ENCODE measurements around the gene FMC1. TPM values are rescaled to one million over a fixed set of nuclear protein-coding genes. Genes with fewer than 3 reads are reported as not detected.

FMC1 gene
- total RNA-seq, 3 donors from 2014 or later: 12.3 to 17.3 (median 16.1) TPM

DNA sequence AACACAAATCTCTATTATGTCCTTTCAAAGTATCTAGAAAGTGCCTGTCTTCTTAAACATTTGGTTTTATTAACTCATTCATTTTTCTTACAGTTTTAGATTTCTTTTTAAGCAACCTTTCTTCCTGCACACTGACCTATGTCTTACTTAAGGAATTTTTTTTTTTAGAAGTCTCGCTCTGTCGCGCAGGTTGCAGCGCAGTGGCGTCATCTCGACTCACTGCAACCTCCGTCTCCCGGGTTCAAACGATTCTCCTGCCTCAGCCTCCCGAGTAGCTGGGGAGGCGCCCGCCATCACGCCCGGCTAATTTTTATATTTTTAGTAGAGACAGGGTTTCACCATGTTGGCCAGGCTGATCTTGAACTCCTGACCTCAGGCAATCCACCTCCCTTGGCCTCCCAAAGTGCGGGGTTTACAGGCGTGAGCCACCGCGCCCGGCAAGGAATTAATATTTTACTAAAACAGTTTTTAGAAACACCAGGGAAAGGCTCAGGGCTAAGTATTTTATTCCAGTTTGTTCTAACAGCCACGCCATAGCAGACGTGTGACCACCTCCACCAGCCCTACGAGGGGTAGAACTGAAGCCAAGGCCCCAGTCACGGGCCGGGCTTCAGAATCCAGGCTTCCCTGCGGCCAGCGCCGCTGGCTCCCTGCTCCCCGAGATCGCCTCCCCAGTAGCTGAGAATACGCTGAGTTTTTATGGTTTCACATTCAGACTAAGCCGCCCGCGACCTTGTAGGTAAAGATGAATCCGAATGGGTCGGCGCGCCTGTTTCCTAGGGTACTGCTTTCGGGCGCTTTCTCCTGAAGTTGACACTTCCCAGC is 17.6 kb downstream of the FMC1 start:
- no peak for TF ChIP-seq CTCF (IDR thresholded peaks at IDR 0.05)
- ATAC-seq (peak; percentile 27), DNase-seq (peak; percentile 58 to 80 (median 66))
- H3K4me1 ChIP-seq (ENCODE audit: low read depth): peaks cover 13% of the 10 kb centered on the region
- peaks cover 4% of the 10 kb centered on the region for H3K36me3 ChIP-seq (ENCODE audit: low read depth)
- H3K4me3 ChIP-seq: peak overlapping the region; percentile 98
- no peaks in the 10 kb centered on the region for H3K9me3 ChIP-seq
- intact Hi-C loops (cut with DNase I, micrococcal nuclease): no loop called here

DNA sequence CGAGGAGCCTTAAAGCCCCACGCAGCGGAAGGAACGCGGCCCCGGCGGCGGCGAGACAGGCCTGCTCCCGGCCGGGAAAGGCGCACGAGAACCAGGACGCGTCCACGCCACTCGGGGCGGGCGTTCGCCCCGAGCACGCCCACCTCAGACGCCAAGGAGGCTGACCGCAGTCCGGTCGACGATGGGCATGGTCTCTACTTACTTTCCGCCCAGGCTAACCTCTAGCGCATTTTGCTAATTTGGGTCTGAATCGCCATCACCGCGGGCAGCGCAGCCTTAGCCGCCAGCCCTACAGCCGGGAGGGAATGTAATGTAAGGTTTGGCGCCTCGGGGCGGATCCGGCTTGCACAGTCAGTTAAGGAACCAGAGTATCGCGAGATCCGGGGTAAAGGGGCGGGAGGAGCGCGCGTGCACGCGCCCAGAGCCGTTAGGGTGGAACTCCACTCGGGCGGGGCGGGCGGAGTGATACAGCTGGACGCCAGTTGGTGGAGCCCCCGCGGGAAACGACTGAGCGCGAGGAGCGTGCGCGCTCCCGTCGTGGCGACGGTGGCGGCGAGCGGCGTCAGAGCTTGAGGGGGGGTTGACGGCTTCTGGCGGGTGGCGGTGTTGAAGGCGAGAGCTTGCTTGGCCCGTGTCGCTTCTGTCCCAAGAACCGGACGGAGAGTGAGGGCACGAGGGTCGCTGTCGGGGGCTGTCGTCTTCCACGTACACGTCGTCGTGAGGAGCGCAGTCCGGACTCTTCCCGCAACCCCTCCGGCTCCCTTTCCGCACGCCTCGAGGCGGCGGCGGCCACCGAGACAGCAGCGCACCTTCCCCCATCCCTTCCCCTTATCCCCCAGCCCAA is 18.5 kb downstream of the FMC1 start, which contains the start of gene LUC7L2:
LUC7L2 (plus strand) TSS at position 529 of the 844 bp plus-strand sequence. CDS start 368 bp downstream, outside the sequence.
- DNase-seq (peak; percentile 100), ATAC-seq (peak; percentile 95)
- no peak for TF ChIP-seq CTCF (IDR thresholded peaks at IDR 0.05)
- no peaks in the 10 kb centered on the region for H3K9me3 ChIP-seq
- intact Hi-C loops (cut with DNase I, micrococcal nuclease): no loop called here
- peak within 1 kb of the TSS; percentile 98 for H3K4me3 ChIP-seq
- H3K4me1 ChIP-seq (ENCODE audit: low read depth): peaks cover 13% of the 10 kb centered on the region
- H3K36me3 ChIP-seq (ENCODE audit: low read depth): peaks cover 4% of the 10 kb centered on the region

GRCh38 chr7:139360210-139360947 is 19.2 kb downstream of the FMC1 start:
- no peak for TF ChIP-seq CTCF (IDR thresholded peaks at IDR 0.05)
- DNase-seq: peak; percentile 97 to 98 (median 98)
- peaks cover 13% of the 10 kb centered on the region for H3K4me1 ChIP-seq (ENCODE audit: low read depth)

GRCh38 chr7:139360948-139361307 is 19.8 kb downstream of the FMC1 start:
- Histone ChIP-seq H3K9me3 (no peaks in the 10 kb centered on the region), H3K36me3 (ENCODE audit: low read depth) (peaks cover 4% of the 10 kb centered on the region), H3K4me3 (peak overlapping the region; percentile 98), H3K4me1 (ENCODE audit: low read depth) (peaks cover 13% of the 10 kb centered on the region)
- intact Hi-C loops (cut with DNase I, micrococcal nuclease): no loop called here
- ATAC-seq (no peak), DNase-seq (no peak)
- no peak for TF ChIP-seq CTCF (IDR thresholded peaks at IDR 0.05)

More at GRCh38 chr7:139360210-139360947, 19.2 kb downstream of the FMC1 start:
- no peaks in the 10 kb centered on the region for H3K9me3 ChIP-seq
- H3K4me3 ChIP-seq: peak overlapping the region; percentile 98
- intact Hi-C loops (cut with DNase I, micrococcal nuclease): no loop called here
- ATAC-seq: peak; percentile 85
- H3K36me3 ChIP-seq (ENCODE audit: low read depth): peaks cover 4% of the 10 kb centered on the region

DNA sequence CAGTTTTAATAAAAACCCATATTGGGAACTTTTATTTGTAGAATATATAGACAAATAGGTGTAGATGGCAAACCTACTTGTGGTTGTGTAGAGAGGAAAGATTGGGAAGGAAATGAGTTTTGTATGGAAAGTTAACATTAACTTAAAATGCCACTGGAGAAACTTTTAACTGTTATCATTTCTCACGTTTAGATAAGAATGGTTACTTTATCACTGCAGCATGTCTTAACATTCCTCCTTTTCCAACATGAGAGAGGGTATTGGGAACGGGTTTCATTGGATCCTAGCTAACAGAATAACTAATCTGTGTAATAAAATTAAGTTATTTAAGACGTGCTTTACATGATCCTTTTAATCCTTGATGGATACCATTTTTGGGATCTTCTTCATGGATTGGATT is 20.4 kb downstream of the FMC1 start:
- Histone ChIP-seq H3K36me3 (ENCODE audit: low read depth) (peaks cover 4% of the 10 kb centered on the region), H3K4me3 (no peak overlapping the region), H3K4me1 (ENCODE audit: low read depth) (peaks cover 13% of the 10 kb centered on the region), H3K9me3 (no peaks in the 10 kb centered on the region)
- TF ChIP-seq CTCF (IDR thresholded peaks at IDR 0.05): no peak
- DNase-seq: no peak
- ATAC-seq: no peak
- intact Hi-C loops (cut with DNase I, micrococcal nuclease): no loop called here
